ENCODE data around the gene MTMR10.
A peak's percentile ranks its signal among the peaks of the same experiment; 100 is the strongest.

Gene MTMR10, protein sequence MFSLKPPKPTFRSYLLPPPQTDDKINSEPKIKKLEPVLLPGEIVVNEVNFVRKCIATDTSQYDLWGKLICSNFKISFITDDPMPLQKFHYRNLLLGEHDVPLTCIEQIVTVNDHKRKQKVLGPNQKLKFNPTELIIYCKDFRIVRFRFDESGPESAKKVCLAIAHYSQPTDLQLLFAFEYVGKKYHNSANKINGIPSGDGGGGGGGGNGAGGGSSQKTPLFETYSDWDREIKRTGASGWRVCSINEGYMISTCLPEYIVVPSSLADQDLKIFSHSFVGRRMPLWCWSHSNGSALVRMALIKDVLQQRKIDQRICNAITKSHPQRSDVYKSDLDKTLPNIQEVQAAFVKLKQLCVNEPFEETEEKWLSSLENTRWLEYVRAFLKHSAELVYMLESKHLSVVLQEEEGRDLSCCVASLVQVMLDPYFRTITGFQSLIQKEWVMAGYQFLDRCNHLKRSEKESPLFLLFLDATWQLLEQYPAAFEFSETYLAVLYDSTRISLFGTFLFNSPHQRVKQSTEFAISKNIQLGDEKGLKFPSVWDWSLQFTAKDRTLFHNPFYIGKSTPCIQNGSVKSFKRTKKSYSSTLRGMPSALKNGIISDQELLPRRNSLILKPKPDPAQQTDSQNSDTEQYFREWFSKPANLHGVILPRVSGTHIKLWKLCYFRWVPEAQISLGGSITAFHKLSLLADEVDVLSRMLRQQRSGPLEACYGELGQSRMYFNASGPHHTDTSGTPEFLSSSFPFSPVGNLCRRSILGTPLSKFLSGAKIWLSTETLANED

DNA sequence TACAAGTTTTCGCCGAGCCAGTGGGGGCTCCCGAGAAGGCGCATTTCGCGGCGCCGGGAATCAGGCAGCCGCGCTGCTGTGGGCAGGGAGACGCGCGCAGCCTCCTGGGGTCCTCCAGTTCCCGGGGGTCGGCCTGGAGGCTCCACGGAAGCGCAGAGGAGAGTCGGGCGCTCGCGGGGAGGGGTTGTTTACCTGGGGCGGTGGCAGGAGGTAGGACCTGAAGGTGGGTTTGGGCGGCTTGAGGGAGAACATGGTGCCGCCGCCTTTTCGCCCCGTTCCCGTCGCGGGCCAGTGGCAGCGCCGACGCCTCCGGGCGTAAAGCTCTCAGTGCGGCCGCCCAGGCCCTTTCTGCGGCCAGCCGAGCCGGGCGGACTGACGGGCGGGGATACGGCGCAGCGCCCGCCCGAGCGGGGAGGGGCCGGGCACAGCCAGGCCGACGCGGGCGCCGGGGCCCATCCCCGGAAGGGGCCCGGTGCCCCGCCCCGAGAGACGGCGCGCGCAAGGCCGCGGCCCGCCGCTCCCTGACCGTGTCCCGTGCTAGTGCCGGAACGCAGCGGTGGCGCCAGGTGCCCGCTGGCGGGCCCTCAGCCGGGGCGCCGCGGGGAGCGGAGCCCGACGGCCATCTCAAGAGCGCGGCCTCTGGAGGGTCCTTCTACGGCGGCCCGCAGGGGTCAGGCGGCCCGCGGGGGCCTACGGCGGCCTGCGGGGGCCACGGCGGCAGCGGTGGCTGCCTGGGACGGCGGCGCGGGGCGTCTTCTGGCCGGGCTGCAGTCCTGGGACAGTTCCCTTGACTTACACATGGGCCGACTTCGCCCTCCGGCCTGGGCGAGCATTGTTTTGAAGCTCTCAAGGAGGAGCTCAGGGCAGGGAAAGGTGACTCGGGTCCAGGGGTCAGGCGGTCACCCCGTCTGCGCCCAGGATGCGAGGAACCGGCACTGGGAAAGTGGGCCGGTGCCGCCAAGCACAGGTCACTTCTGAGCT, at the start of gene MTMR10:
MTMR10 (minus strand) TSS at position 374 of the 981 bp plus-strand sequence; CDS start at position 252, 122 bp downstream.
- in situ Hi-C loops (cut with HindIII; ENCODE audit: low pct_ligation_motif_present, low pct_unique_long_range_greater_than_20kb, low sequenced_read_pairs), result no loop called here

DNA sequence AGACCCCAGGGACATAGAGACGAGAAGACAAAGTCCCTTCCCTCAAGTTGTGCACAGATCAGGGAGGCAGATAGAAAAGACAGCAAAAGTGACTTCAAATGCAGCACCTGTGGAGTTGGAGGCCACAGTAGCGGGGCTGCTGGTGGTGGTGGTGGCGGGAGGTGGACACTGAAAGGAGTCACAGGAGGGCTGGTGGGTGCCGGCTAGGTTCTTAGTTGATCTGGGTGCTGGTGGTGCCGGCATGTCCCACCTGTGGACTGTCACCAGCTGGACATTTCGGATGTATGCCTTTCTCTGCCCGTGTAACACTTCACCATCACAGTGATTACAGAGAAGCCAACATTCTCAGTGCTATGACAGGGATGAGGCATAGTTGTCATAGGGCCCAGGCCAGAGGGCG, 49.2 kb upstream of the MTMR10 start:
- in situ Hi-C loops (cut with HindIII; ENCODE audit: low pct_ligation_motif_present, low pct_unique_long_range_greater_than_20kb, low sequenced_read_pairs), result no loop called here
- no peak for DNase-seq

More for the DNA sequence above, at the start of gene MTMR10:
- DNase-seq, result peak; percentile 72

DNA sequence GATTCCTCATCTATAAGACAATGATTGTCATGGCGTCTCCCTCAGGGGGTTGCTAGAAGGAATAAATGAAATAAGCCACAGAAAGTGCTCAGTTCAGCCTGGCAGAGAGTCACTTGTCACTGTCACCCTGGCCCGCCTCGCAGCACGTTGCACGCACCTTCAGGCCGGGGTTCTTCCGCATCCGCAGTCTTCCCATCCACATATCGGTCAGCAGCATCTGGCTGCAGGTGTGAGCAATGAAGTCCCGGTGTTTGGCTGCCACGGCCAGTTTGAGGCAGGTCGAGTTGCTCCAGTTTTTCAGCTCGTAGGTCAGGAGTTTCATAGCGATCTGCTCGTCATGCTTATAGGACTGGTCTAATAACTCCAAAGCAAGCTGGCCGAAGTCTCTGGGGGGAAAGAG, 48.5 kb upstream of the MTMR10 start:
- no peak for DNase-seq
- in situ Hi-C loops (cut with HindIII; ENCODE audit: low pct_ligation_motif_present, low pct_unique_long_range_greater_than_20kb, low sequenced_read_pairs), result no loop called here

DNA sequence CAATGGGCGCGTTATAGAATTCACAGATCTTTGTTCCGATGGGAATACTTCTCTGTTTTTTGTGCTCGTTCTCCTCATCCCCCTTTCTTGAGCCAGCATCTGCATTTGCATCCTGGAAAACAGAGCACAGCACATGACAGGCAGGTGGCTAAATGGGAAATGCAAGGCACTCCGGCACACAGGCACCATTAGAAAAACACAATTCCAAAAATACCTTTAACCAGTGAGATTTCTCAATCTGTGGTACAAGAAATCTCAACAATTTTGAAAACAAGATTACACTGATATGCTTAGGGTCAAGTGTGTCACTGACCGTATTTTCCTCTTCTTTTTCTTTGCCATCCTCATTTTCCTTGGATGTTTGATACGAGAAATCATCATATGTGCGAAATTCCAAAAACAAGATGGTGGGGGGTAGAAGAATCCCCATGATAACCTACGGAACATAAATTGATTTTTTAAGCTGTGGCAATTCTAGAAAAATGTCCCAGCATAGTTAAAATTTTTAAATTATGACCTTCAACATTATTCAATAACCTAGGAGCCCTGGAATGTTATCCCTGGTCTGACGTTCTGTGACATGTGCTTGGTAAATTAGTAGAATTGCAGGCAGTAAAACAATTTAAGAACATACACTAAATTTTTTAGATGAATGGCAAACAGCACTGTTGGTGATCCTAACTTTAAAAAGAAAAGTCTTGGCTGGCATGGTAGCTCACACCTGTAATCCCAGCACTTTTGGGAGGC, 46.5 kb upstream of the MTMR10 start:
- in situ Hi-C loops (cut with HindIII; ENCODE audit: low pct_ligation_motif_present, low pct_unique_long_range_greater_than_20kb, low sequenced_read_pairs), result no loop called here
- no peak for DNase-seq

DNA sequence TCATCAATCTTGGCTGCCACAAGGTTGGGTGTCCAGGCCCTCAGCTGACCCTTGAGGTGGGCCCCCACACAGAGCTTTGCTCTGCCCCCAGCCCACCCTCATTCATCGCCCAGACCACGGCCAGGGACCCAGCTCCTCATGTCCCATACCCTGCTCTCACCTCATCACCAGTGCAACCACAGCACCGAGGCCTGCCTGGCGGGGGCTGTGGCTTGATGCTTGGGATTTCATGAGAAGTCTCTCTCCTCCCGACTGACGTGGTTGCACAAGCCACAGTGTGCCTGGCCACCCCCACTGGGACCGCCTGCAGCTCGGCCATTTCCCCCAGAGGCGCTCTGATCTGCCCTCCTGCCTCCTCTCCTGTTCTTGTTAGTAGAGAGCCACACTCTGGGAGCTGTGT, 45.4 kb upstream of the MTMR10 start:
- in situ Hi-C loops (cut with HindIII; ENCODE audit: low pct_ligation_motif_present, low pct_unique_long_range_greater_than_20kb, low sequenced_read_pairs), result no loop called here
- no peak for DNase-seq

DNA sequence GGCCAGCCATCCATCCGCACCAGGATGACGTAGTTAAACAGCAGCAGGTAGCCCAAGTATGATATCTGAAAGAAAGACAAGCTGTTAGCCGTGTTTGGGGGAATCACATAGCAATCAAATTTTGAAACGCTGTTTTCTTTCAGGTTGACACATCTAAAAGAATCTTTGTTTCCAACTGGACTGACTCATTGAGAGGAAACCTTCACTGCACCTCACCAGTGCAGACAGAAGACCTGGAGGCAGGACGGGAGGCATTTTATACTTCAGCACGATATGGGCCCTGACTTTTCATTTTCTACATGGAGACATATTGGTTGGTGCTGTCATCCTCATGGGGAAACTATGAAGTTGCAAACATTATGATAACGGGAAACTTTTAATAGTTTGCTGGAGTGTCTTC, 44.2 kb upstream of the MTMR10 start:
- DNase-seq, result no peak
- in situ Hi-C loops (cut with HindIII; ENCODE audit: low pct_ligation_motif_present, low pct_unique_long_range_greater_than_20kb, low sequenced_read_pairs), result no loop called here

DNA sequence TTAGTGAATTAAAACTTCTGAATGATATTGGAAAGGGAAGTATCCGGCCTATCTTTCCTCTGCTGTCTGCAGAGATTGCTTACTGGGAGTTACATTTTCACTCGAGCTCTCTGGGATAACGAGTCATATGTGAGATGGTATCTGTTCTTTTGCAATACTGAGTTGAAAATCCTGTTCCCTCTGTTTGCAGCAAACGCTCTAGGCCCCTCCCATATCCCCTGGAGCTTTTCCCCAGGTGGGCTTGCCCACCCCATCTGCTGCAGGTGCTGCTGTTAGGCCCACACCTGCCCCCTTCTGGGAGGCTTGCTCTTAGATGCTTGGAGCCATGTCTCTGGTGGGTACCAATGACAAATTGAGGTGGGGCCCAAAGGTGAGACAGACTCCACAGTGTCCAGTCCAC, 42.7 kb upstream of the MTMR10 start:
- no peak for DNase-seq
- in situ Hi-C loops (cut with HindIII; ENCODE audit: low pct_ligation_motif_present, low pct_unique_long_range_greater_than_20kb, low sequenced_read_pairs), result no loop called here

DNA sequence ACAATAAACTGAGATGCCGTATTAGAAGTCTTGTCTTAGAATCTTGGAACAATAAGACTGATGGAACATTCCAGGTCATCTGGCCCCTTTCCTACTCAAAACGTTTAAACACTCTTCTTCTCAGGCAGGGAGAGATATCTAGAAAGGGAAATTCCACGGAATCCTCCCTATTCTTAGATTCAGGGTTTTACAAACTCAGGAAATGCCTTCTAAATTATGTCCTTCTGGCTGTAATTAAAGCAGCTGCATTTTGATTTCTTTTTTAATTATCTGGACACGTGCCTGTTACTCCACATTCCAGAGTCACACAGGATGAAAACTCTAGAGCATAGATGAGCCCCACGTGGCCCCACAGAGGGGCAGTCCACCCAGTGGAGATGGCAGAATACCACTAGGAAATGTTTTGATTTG, 41.5 kb upstream of the MTMR10 start:
- in situ Hi-C loops (cut with HindIII; ENCODE audit: low pct_ligation_motif_present, low pct_unique_long_range_greater_than_20kb, low sequenced_read_pairs), result no loop called here
- no peak for DNase-seq

DNA sequence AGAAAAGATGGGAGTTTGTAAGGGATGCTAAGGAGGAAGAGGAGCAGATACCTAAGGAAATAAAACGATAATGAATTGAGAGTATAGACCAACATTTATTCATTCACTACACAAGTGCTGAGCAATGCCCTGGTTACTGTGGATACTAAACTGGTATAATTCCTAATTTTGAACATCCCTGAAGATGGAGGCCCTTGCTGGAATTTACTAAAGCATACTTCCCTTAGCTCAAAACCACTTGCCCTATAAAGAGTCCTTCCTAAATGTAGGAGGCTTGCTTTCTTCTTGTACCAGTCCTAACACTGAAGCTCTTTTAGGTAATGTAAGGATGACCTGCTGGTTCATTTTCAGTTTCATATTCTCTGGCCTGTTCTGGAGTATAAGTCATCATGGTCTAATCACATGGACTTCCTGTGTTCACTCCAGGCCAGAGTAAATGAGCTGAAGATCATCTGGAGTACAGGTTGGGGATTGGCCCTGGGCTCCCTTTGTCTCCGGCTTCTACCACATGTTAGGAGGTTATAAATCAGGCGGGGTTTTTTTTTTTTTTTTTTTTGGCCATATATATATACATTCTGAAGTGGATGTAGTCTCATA, 40.1 kb upstream of the MTMR10 start:
- in situ Hi-C loops (cut with HindIII; ENCODE audit: low pct_ligation_motif_present, low pct_unique_long_range_greater_than_20kb, low sequenced_read_pairs), result no loop called here
- DNase-seq, result peak; percentile 24

DNA sequence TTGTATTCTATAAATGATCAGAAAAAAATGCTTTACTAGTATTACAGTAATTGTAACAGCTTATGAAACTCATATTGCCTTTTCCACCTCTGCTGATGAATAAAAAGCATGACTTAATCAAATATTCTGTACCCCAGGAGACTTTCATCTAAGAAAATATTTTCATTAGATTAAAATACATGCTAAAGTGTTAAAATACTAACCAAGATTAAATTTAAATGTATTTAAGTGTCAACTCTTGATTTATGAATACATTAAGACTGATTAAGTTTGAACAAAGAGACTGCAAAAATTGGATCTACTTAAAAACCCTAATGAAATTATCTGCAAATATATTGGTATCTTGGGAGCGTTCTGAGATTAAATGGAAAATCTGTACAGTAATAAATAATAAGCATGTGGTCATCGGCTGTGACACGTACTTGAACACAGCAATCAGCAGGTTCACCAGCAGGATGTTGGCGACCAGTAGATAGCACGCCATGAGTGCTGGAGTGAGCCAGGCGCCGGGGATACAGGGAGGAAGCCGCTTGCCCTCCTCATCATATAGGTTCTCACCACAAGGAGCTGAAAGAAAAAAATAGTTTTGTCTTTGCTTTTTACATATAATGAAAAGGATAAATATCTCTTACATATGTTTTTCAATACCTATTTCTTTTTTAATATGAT, 36.6 kb upstream of the MTMR10 start:
- in situ Hi-C loops (cut with HindIII; ENCODE audit: low pct_ligation_motif_present, low pct_unique_long_range_greater_than_20kb, low sequenced_read_pairs), result no loop called here
- no peak for DNase-seq

DNA sequence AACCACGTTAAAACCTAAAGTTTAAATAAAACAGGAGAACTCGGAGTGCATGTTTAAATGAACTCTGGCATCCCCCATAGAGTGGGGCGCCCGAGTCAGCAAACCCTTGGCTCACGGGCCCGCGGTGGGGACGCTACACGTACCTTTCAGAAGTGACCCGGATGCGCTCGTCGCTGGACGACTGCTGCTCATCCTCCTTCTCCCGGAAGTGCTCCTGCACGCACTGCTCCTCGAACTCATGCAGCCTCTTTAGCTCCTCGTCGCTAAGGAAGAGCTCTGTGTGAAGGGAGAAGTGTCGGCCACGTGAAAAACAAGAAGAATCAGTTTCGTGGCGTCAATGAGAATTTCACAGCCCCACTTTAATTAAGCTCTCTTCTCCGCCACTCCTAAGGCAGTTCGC, 34.6 kb upstream of the MTMR10 start:
- DNase-seq, result no peak
- in situ Hi-C loops (cut with HindIII; ENCODE audit: low pct_ligation_motif_present, low pct_unique_long_range_greater_than_20kb, low sequenced_read_pairs), result no loop called here

DNA sequence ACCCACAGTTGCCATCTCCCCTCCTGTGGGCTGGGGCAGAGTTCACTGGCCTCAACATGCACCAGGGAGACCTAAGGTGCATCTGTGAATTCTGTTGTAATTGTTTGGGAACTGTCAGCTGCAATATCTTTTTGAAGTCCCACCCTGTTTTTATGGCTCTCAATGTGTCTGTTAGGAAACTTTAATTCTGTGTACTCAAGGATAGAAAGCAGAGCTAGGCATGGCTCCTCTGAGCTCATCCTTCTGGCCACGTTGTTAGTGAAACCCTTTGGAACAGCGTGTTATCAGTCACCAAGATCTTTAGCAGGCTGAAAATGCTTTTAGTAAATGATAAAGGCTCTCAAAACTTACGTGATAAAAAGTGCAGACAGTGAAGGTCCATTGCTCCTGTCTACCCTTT, 33.6 kb upstream of the MTMR10 start:
- in situ Hi-C loops (cut with HindIII; ENCODE audit: low pct_ligation_motif_present, low pct_unique_long_range_greater_than_20kb, low sequenced_read_pairs), result no loop called here
- peak; percentile 15 for DNase-seq

DNA sequence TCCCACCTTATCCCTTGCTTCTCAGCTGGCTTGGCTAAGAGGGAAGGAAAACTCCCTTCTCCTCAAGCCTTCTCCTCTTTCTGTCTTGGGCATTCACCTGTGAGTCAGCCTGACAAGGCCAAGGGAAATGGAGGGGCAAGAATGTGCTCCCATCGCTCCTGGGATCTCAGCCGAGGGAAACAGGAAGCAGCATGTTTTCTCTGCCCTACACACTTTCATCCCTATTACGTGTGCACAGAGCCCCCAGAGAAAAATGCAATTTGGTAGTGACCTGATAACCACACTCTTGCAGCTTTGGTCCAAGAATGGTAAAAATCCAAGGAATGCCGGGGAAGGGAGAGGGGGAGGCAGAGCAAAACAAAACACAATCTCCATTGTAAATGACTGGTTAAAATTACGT, 32.9 kb upstream of the MTMR10 start:
- peak; percentile 96 for DNase-seq

DNA sequence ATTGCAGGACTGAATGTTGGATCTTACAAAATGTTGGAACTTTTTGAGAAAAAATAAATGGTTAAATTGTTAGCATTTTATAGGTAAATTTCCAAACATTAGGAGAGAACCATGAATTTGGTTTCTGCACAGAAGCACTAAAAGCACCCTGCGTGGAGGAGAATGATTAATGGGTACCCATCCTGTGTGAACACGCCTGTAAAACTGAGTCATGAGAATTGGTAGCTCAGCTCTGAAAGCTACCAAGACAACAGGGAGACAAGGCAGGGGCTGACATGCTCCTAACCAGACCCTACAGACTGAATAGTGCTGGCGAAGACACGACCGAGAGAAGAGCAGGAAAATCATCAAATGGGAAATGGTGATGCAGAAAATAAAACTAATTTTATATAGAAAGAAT, 32.4 kb upstream of the MTMR10 start:
- in situ Hi-C loops (cut with HindIII; ENCODE audit: low pct_ligation_motif_present, low pct_unique_long_range_greater_than_20kb, low sequenced_read_pairs), result no loop called here

More for the DNA sequence above, 32.9 kb upstream of the MTMR10 start:
- in situ Hi-C loops (cut with HindIII; ENCODE audit: low pct_ligation_motif_present, low pct_unique_long_range_greater_than_20kb, low sequenced_read_pairs), result no loop called here

DNA sequence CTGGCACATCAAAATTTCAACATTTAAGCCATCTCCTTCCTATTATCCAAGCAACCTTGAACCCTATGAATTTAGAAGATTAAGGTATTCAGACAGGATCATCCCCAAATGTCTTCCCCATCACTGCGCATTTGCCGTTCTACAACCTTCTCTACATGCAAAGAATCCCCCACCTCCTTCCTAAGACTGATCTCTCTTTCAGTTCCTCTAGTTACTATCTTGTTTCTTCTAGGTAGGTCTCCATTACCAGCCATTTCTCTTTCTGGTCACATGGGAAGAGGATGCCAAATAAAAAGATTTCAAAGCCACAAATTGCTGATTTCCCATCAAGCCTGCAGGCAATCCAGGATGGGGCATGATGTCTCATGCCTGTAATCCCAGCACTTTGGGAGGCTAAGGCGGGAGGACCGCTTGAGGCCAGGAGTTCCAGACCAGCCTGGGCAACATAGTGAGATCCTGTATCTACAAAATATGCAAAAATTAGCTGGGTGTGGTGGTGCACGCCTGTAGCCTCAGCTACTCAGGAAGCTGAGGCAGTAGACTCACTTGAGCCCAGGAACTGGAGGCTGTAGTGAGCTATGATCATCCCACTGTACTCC, 29.7 kb upstream of the MTMR10 start:
- no peak for DNase-seq
- in situ Hi-C loops (cut with HindIII; ENCODE audit: low pct_ligation_motif_present, low pct_unique_long_range_greater_than_20kb, low sequenced_read_pairs), result no loop called here

More for the DNA sequence above, 32.4 kb upstream of the MTMR10 start:
- no peak for DNase-seq

DNA sequence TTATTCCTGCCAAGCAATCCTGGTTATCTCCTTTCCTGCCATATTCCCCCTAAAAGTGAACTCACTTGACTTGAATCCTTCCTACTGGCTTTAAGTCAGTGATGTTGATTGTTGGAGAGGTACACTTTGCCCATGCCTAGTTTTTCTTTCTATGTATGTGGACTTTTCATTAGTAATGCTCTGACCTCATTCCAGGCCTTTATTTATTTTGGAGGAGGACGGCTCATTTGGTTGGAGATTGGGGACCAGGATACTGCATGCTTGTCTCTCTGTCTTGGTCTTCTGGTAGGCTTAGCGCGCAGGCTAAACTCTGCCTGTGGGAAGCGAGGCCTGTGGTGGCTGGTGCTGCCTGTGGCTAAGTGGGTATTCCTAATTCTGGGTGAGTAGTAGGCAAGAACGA, 29.1 kb upstream of the MTMR10 start:
- DNase-seq, result no peak
- in situ Hi-C loops (cut with HindIII; ENCODE audit: low pct_ligation_motif_present, low pct_unique_long_range_greater_than_20kb, low sequenced_read_pairs), result no loop called here

DNA sequence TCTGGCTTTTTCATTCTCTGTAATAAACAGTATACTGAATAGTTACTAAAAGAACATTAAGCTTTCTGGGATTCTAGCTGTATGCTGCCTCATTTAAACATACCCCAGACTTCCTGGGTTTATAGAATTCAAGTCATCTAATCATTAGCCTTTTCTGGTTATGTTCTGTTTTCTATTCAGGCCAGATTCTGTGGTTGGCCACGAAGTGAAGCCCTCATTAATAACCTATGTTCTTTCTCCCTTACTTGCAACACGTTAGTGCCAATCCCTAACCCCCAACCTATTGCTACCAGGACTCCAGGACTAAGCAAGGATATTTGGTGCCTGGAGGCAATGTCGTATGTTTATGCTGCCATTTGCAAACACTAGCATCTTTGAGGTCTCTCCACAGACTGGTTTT, 28.6 kb upstream of the MTMR10 start:
- in situ Hi-C loops (cut with HindIII; ENCODE audit: low pct_ligation_motif_present, low pct_unique_long_range_greater_than_20kb, low sequenced_read_pairs), result no loop called here
- DNase-seq, result no peak

Measured in ACHN (cell line).